ENCODE results near the gene APOD.
"Not testable (repeated sequence)": the region's sequence is repeated elsewhere in the genome, so short reads cannot be mapped to it uniquely, and the experiment has no call there.

Gene APOD

GRCh38 chr3:195617784-195618659, 34.3 kb upstream of the APOD start:
- DNase-seq (ENCODE audit: low spot score), result not testable (repeated sequence)

- DNase-seq (ENCODE audit: low spot score), result not testable (repeated sequence)
Measured at GRCh38 chr3:195617134-195617533, 33.4 kb upstream of the APOD start.

- no peak for DNase-seq (ENCODE audit: low spot score)
Measured at GRCh38 chr3:195616681-195617080, 32.9 kb upstream of the APOD start.

- not testable (repeated sequence) for DNase-seq (ENCODE audit: low spot score)
Measured at GRCh38 chr3:195615952-195616537, 32.3 kb upstream of the APOD start.

GRCh38 chr3:195614672-195615504, 31.1 kb upstream of the APOD start:
- DNase-seq (ENCODE audit: low spot score), result not testable (repeated sequence)

- no peak for DNase-seq (ENCODE audit: low spot score)
Measured at GRCh38 chr3:195613468-195614069, 29.8 kb upstream of the APOD start.

- DNase-seq (ENCODE audit: low spot score), result no peak
Measured at GRCh38 chr3:195612075-195612800, 28.5 kb upstream of the APOD start.

GRCh38 chr3:195609229-195609628, 25.5 kb upstream of the APOD start:
- no peak for DNase-seq (ENCODE audit: low spot score)

GRCh38 chr3:195601785-195602184, 18.0 kb upstream of the APOD start:
- not testable (repeated sequence) for DNase-seq (ENCODE audit: low spot score)

GRCh38 chr3:195601382-195601781, 17.6 kb upstream of the APOD start:
- DNase-seq (ENCODE audit: low spot score), result no peak

GRCh38 chr3:195599926-195600325, 16.2 kb upstream of the APOD start:
- DNase-seq (ENCODE audit: low spot score), result not testable (repeated sequence)

- DNase-seq (ENCODE audit: low spot score), result not testable (repeated sequence)
Measured at GRCh38 chr3:195599516-195599915, 15.8 kb upstream of the APOD start.

- DNase-seq (ENCODE audit: low spot score), result no peak
Measured at GRCh38 chr3:195597848-195598247, 14.1 kb upstream of the APOD start.

GRCh38 chr3:195597229-195597628, 13.5 kb upstream of the APOD start:
- DNase-seq (ENCODE audit: low spot score), result no peak

- no peak for DNase-seq (ENCODE audit: low spot score)
Measured at GRCh38 chr3:195596765-195597171, 13.0 kb upstream of the APOD start.

GRCh38 chr3:195595785-195596531, 12.2 kb upstream of the APOD start:
- no peak for DNase-seq (ENCODE audit: low spot score)

- DNase-seq (ENCODE audit: low spot score), result no peak
Measured at GRCh38 chr3:195591852-195592251, 8.1 kb upstream of the APOD start.

GRCh38 chr3:195591220-195591619, 7.5 kb upstream of the APOD start:
- no peak for DNase-seq (ENCODE audit: low spot score)

- DNase-seq (ENCODE audit: low spot score), result not testable (repeated sequence)
Measured at GRCh38 chr3:195590381-195590780, 6.6 kb upstream of the APOD start.

- not testable (repeated sequence) for DNase-seq (ENCODE audit: low spot score)
Measured at GRCh38 chr3:195589796-195590195, 6.1 kb upstream of the APOD start.

- DNase-seq (ENCODE audit: low spot score), result no peak
Measured at GRCh38 chr3:195587824-195588223, 4.1 kb upstream of the APOD start.

Measured in HuH-7 (cell line).